OCI-LY3 (cell line): Measurements from ENCODE around the gene CELF1.
A peak's percentile ranks its signal among the peaks of the same experiment; 100 is the strongest.

ENCODE experiments used
- H2AFZ ChIP-seq: fragments of 200-600, 300-600 bp; shearing (Covaris generic); 2 replicates; pipeline ENCODE4 v1.6.0; 2014; ENCODE audit warnings: antibody characterized with exemption, low read depth, low read length
- H3K27ac ChIP-seq: fragments of 200-600, 300-600 bp; sonication (generic); 2 replicates; pipeline ENCODE4 v1.5.1; 2014; ENCODE audit warnings: mild to moderate bottlenecking, low read length, moderate library complexity, mixed read lengths
- H3K27me3 ChIP-seq: fragments of 200-600, 300-600 bp; sonication (generic); 2 replicates; pipeline ENCODE4 v1.6.1; 2014; ENCODE audit warnings: low read depth, low read length, mixed read lengths
- H3K36me3 ChIP-seq: fragments of 200-600, 300-600 bp; sonication (generic); replicated peaks from 2 replicates; pipeline ENCODE3; 2014; ENCODE audit warnings: low read depth, low read length, mixed read lengths
- H3K4me1 ChIP-seq: fragments of 300-600, 200-600 bp; sonication (generic); 2 replicates; pipeline ENCODE4 v1.6.1; 2014; ENCODE audit warnings: low read length, mixed read lengths
- H3K4me2 ChIP-seq: fragments of 200-600, 300-600 bp; sonication (generic); 2 replicates; pipeline ENCODE4 v1.6.1; 2014; ENCODE audit warnings: low read length, mixed read lengths
- H3K4me3 ChIP-seq: fragments of 300-600, 200-600 bp; sonication (generic); 2 replicates; pipeline ENCODE4 v1.5.1; 2014; ENCODE audit warnings: antibody characterized with exemption, mild to moderate bottlenecking, low read length, moderate library complexity
- H3K79me2 ChIP-seq: fragments of 300-600, 200-600 bp; shearing (Covaris generic); 2 replicates; pipeline ENCODE4 v1.6.1; 2014; ENCODE audit warnings: mild to moderate bottlenecking, low read length, mixed read lengths
- H3K9ac ChIP-seq: fragments of 300-600, 200-600 bp; shearing (Covaris generic); 2 replicates; pipeline ENCODE4 v1.6.0; 2014; ENCODE audit warnings: mild to moderate bottlenecking, low read length, moderate library complexity
- H3K9me3 ChIP-seq: fragments of 200-600, 300-600 bp; shearing (Covaris generic); 2 replicates; pipeline ENCODE4 v1.6.1; 2014; ENCODE audit warnings: low read length, mixed read lengths; ENCODE audit not compliant: insufficient read depth
- H4K20me1 ChIP-seq: fragments of 200-600, 300-600 bp; sonication (generic); 2 replicates; pipeline ENCODE4 v1.6.1; 2016; ENCODE audit warnings: low read length, mixed read lengths; ENCODE audit not compliant: insufficient read depth
- EZH2phosphoT487 ChIP-seq: fragments of 200-600 bp; shearing (Covaris generic); IDR thresholded peaks from 2 replicates; pipeline ENCODE4 v1.6.1; 2018; ENCODE audit warnings: antibody characterized with exemption, mixed run types, low read depth
- TF ChIP-seq, protein P1 (sequence below): fragments of 200-600, 300-600 bp; sonication (generic); IDR thresholded peaks from 2 replicates; pipeline ENCODE4 v1.5.1; 2014; ENCODE audit warnings: antibody characterized with exemption, low read length, low read depth

Gene CELF1

DNA sequence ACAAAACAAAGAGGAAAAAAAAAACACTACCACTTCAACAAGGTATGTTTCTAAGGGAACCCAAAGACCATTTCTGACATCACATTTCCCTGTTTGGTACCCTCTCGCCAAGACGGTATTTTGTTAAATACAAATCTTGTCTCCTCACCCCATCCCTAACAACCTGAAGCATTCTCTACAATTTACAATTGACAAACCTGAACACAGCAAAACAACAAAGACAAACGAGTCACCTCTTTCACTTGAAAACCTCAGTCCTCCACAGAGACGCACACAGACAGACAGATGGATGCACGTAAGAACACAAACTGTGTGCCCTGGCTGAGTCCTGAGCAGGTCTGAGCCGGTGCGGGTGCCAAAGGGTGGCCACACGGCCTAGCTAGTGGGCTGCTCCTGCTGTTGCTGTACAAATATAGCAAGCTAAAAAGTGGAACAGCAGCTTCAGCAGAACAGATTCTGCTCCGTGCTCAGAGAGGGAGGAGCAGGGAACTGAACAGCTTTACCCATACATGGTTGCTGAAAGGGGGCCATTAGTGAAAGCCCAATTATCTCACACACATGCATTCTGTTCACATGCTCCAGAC, 28.5 kb downstream of the CELF1 start:
- Histone ChIP-seq H3K4me3 (peak overlapping the region; percentile 75), H3K27me3 (no peaks in the 10 kb centered on the region), H3K9me3 (no peaks in the 10 kb centered on the region), H2AFZ (no peak overlapping the region), H3K9ac (peak overlapping the region; percentile 72), H3K79me2 (peaks cover 100% of the 10 kb centered on the region), H3K36me3 (no peaks in the 10 kb centered on the region), H4K20me1 (peaks cover 54% of the 10 kb centered on the region), H3K4me2 (peak overlapping the region; percentile 95), H3K27ac (peak overlapping the region; percentile 89), H3K4me1 (peaks cover 52% of the 10 kb centered on the region)
- TF ChIP-seq, protein P1, sequence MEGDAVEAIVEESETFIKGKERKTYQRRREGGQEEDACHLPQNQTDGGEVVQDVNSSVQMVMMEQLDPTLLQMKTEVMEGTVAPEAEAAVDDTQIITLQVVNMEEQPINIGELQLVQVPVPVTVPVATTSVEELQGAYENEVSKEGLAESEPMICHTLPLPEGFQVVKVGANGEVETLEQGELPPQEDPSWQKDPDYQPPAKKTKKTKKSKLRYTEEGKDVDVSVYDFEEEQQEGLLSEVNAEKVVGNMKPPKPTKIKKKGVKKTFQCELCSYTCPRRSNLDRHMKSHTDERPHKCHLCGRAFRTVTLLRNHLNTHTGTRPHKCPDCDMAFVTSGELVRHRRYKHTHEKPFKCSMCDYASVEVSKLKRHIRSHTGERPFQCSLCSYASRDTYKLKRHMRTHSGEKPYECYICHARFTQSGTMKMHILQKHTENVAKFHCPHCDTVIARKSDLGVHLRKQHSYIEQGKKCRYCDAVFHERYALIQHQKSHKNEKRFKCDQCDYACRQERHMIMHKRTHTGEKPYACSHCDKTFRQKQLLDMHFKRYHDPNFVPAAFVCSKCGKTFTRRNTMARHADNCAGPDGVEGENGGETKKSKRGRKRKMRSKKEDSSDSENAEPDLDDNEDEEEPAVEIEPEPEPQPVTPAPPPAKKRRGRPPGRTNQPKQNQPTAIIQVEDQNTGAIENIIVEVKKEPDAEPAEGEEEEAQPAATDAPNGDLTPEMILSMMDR = no peak
- no peak for TF ChIP-seq EZH2phosphoT487

DNA sequence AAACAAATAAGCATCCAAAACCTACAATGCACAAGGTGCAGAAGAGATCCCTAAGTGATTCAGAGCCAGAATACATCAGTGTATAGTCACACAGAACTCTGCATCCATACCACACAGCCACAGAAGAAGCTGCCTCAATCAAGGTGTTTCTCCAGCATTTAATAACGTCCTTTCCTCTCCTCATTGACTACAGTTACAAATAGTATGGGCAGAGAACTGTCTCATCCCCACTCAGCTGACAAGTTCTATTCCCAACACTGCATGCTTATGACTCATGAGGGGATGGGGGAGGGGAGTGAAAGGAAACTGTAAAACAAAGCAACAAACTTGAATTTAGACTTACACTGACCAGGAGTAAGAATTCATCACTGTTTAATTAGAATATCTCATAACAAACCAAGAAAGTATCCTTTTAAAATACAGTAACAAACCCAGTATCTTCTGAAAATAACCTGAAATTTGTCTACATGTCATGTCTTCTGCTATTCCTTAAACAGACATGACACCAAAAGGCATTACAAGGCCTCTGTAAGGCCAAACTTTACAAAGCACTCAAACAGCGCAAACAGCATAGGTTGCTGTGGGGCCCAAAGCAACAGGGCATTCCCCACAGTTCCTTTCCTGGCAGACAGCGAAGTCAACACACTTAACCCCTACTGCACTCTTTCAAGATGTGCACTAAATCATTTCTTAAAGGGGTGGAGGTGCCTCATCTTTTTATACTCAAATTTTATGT, 29.3 kb downstream of the CELF1 start:
- no peaks in the 10 kb centered on the region for H3K27me3 ChIP-seq
- H4K20me1 ChIP-seq = peaks cover 48% of the 10 kb centered on the region
- peak overlapping the region; percentile 89 for H3K27ac ChIP-seq
- H3K79me2 ChIP-seq = peaks cover 100% of the 10 kb centered on the region
- H3K4me3 ChIP-seq = peak overlapping the region; percentile 75
- H3K4me1 ChIP-seq = peaks cover 58% of the 10 kb centered on the region
- peak overlapping the region; percentile 72 for H3K9ac ChIP-seq
- no peak overlapping the region for H2AFZ ChIP-seq
- H3K36me3 ChIP-seq = no peaks in the 10 kb centered on the region
- no peak for TF ChIP-seq EZH2phosphoT487
- TF ChIP-seq, protein P1 = no peak
- peak overlapping the region; percentile 95 for H3K4me2 ChIP-seq
- no peaks in the 10 kb centered on the region for H3K9me3 ChIP-seq

DNA sequence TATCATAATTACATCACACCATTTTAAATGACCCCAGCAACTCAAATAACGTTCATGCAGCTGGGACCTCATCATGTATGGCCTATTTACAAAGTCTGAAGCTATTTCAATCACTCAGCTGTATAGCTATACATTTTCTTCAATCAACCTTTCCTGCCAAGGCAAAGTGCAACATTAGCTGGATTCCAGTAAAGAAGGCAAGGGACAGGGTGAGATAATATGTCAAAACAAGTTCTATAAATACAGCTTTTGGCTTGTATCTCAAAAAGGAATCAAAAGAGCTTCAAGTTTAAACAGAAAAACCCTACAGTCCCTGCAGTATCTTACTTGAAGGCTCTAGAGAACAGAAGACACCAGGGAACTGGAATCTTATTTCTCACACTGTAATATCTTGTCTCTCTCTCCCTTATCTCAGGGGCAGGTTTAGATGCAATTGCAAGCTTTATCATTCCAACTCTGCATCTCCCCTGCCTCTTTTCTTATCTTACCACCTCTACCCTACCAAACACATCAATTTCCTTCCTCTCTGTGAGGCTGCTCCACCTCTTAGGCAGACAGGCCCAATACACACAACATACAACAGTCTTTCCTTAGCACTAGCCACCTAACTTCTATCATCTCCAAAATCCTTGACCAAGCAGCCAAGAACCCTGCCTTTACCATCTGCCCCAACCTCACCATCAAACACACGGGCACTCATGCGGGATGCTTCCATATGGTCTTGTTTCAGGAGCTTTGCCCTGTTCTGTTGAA, 34.5 kb downstream of the CELF1 start:
- Histone ChIP-seq H3K4me3 (peak overlapping the region; percentile 75), H3K36me3 (no peaks in the 10 kb centered on the region), H2AFZ (no peak overlapping the region), H3K27ac (peak overlapping the region; percentile 98), H3K4me1 (peaks cover 71% of the 10 kb centered on the region), H3K9ac (peak overlapping the region; percentile 76), H4K20me1 (peaks cover 7% of the 10 kb centered on the region), H3K27me3 (no peaks in the 10 kb centered on the region), H3K4me2 (peak overlapping the region; percentile 72), H3K9me3 (no peaks in the 10 kb centered on the region), H3K79me2 (peaks cover 98% of the 10 kb centered on the region)
- TF ChIP-seq, protein P1 = no peak
- TF ChIP-seq EZH2phosphoT487 = no peak
